HEK293 (cell line): ENCODE measurements around the gene STRN4.

Experiments used
- CTCF ChIA-PET: fragments of 350-600 bp; formaldehyde crosslinking; extraction: SDS; loops from one replicate; lab custom pipeline; 2021; ENCODE audit warnings: antibody characterized with exemption; lab: Yijun Ruan, JAX
- POLR2A ChIA-PET: fragments of 300-600 bp; formaldehyde crosslinking; extraction: SDS; loops from one replicate; lab custom pipeline; 2020; ENCODE audit warnings: antibody characterized with exemption, inconsistent platforms; lab: Yijun Ruan, JAX
- H3K27ac ChIP-seq: fragments of 200-500 bp; sonication (Bioruptor generic); 2 replicates; pipeline ENCODE4 v1.5.1; 2014; ENCODE audit warnings: low read depth, low read length, control low read depth, inconsistent platforms; ENCODE audit errors: extremely low read depth
- H3K36me3 ChIP-seq, 2 experiments: fragments of 200-500 bp in 1 of 2; sonication (Bioruptor generic) in 1 of 2; 1 replicate in 1 of 2; 2 replicates in 1 of 2; pipeline ENCODE4 v1.5.1; 2014 to 2017; ENCODE audit warnings: inconsistent platforms in 2 of 2, low read length in 2 of 2; ENCODE audit not compliant: control insufficient read depth in 2 of 2, insufficient read depth in 1 of 2
- H3K4me1 ChIP-seq: fragments of 200-500 bp; sonication (Bioruptor generic); 2 replicates; pipeline ENCODE4 v1.5.1; 2014; ENCODE audit warnings: mild to moderate bottlenecking, low read length, inconsistent platforms; ENCODE audit not compliant: control insufficient read depth, insufficient read depth
- H3K4me3 ChIP-seq: 2 replicates; pipeline ENCODE4 v1.5.1; 2011; ENCODE audit warnings: low read depth, mild to moderate bottlenecking, control low read depth, low read length, moderate library complexity
- H3K9me3 ChIP-seq: fragments of 200-500 bp; sonication (Bioruptor generic); 2 replicates; pipeline ENCODE4 v1.5.1; 2014; ENCODE audit warnings: low read depth, low read length, inconsistent platforms; ENCODE audit not compliant: control insufficient read depth, insufficient read depth
- EGR2 ChIP-seq: fragments of 450-650 bp; formaldehyde crosslinking; IDR thresholded peaks from 2 replicates; pipeline ENCODE4 v1.5.1; 2016; ENCODE audit warnings: low read depth, missing biosample characterization, missing genetic modification characterization
- GLIS1 ChIP-seq: fragments of 450-650 bp; formaldehyde crosslinking; IDR thresholded peaks from 2 replicates; pipeline ENCODE4 v1.5.1; 2016; ENCODE audit warnings: missing biosample characterization, missing genetic modification characterization
- KLF1 ChIP-seq: fragments of 450-650 bp; formaldehyde crosslinking; IDR thresholded peaks from 2 replicates; pipeline ENCODE4 v1.5.1; 2016; ENCODE audit warnings: missing biosample characterization, missing genetic modification characterization
- KLF9 ChIP-seq: fragments of 450-650 bp; formaldehyde crosslinking; IDR thresholded peaks from 2 replicates; pipeline ENCODE4 v1.5.1; 2016; ENCODE audit warnings: missing biosample characterization, missing genetic modification characterization, low read depth
- MEIS1 ChIP-seq: sonication (generic); formaldehyde crosslinking; IDR thresholded peaks from 2 replicates; pipeline ENCODE4 v1.8.1; 2022; ENCODE audit warnings: missing genetic modification reagents, mild to moderate bottlenecking, borderline replicate concordance
- OVOL3 ChIP-seq: fragments of 450-650 bp; formaldehyde crosslinking; IDR thresholded peaks from 2 replicates; pipeline ENCODE4 v1.5.1; 2016; ENCODE audit warnings: missing biosample characterization, missing genetic modification characterization
- PRDM1 ChIP-seq: fragments of 450-650 bp; formaldehyde crosslinking; IDR thresholded peaks from 2 replicates; pipeline ENCODE4; 2016; ENCODE audit warnings: missing biosample characterization, missing genetic modification characterization
- ZBTB17 ChIP-seq: fragments of 450-650 bp; formaldehyde crosslinking; IDR thresholded peaks from 2 replicates; pipeline ENCODE4 v1.5.1; 2016; ENCODE audit warnings: missing biosample characterization, missing genetic modification characterization
- ZBTB21 ChIP-seq: fragments of 450-650 bp; formaldehyde crosslinking; IDR thresholded peaks from 2 replicates; pipeline ENCODE4 v1.5.1; 2017; ENCODE audit warnings: missing biosample characterization, missing genetic modification characterization
- ZFHX2 ChIP-seq: fragments of 450-650 bp; formaldehyde crosslinking; conservative IDR thresholded peaks from 2 replicates; pipeline ENCODE4 v1.5.1; 2016; ENCODE audit warnings: missing biosample characterization, missing genetic modification characterization
- ZFP3 ChIP-seq: fragments of 450-650 bp; formaldehyde crosslinking; IDR thresholded peaks from 2 replicates; pipeline ENCODE4 v1.5.1; 2016; ENCODE audit warnings: low read depth, missing biosample characterization, missing genetic modification characterization
- ZNF10 ChIP-seq: fragments of 450-650 bp; formaldehyde crosslinking; IDR thresholded peaks from 2 replicates; pipeline ENCODE4 v1.5.1; 2017; ENCODE audit warnings: missing biosample characterization, missing genetic modification characterization
- ZNF121 ChIP-seq: fragments of 450-650 bp; formaldehyde crosslinking; IDR thresholded peaks from 2 replicates; pipeline ENCODE4 v1.5.1; 2016; ENCODE audit warnings: missing biosample characterization, missing genetic modification characterization
- ZNF132 ChIP-seq: fragments of 450-650 bp; formaldehyde crosslinking; IDR thresholded peaks from 2 replicates; pipeline ENCODE4 v1.5.1; 2017; ENCODE audit warnings: missing biosample characterization, missing genetic modification characterization, borderline replicate concordance
- ZNF37A ChIP-seq: fragments of 450-650 bp; IDR thresholded peaks from 2 replicates; pipeline ENCODE4 v1.5.1; 2018; ENCODE audit warnings: missing biosample characterization, missing genetic modification characterization
- ZNF391 ChIP-seq: fragments of 450-650 bp; formaldehyde crosslinking; IDR thresholded peaks from 2 replicates; pipeline ENCODE4 v1.5.1; 2016; ENCODE audit warnings: low read depth, missing biosample characterization, missing genetic modification characterization, borderline replicate concordance
- ZNF423 ChIP-seq: fragments of 450-650 bp; formaldehyde crosslinking; IDR thresholded peaks from 2 replicates; pipeline ENCODE4 v1.5.1; 2016; ENCODE audit warnings: missing biosample characterization, missing genetic modification characterization
- ZNF521 ChIP-seq: fragments of 450-650 bp; formaldehyde crosslinking; IDR thresholded peaks from 2 replicates; pipeline ENCODE4 v1.5.1; 2017; ENCODE audit warnings: missing biosample characterization, mild to moderate bottlenecking, missing genetic modification characterization
- ZNF560 ChIP-seq: fragments of 450-650 bp; formaldehyde crosslinking; IDR thresholded peaks from 2 replicates; pipeline ENCODE4 v1.5.1; 2017; ENCODE audit warnings: missing biosample characterization, missing genetic modification characterization, borderline replicate concordance
- ZNF701 ChIP-seq: fragments of 450-650 bp; formaldehyde crosslinking; IDR thresholded peaks from 2 replicates; pipeline ENCODE4 v1.5.1; 2016; ENCODE audit warnings: missing biosample characterization, missing genetic modification characterization
- TF ChIP-seq, protein P1 (sequence below): fragments of 450-650 bp; formaldehyde crosslinking; IDR thresholded peaks from 2 replicates; pipeline ENCODE4 v1.5.1; 2016; ENCODE audit warnings: missing biosample characterization, missing genetic modification characterization
- TF ChIP-seq, protein P2 (sequence below): fragments of 450-650 bp; formaldehyde crosslinking; IDR thresholded peaks from 2 replicates; pipeline ENCODE4 v1.5.1; 2016; ENCODE audit warnings: missing biosample characterization, missing genetic modification characterization
- TF ChIP-seq, protein P3 (sequence below): fragments of 450-650 bp; formaldehyde crosslinking; IDR thresholded peaks from 2 replicates; pipeline ENCODE4 v1.5.1; 2016; ENCODE audit warnings: missing biosample characterization, missing genetic modification characterization

STRN4 gene

DNA sequence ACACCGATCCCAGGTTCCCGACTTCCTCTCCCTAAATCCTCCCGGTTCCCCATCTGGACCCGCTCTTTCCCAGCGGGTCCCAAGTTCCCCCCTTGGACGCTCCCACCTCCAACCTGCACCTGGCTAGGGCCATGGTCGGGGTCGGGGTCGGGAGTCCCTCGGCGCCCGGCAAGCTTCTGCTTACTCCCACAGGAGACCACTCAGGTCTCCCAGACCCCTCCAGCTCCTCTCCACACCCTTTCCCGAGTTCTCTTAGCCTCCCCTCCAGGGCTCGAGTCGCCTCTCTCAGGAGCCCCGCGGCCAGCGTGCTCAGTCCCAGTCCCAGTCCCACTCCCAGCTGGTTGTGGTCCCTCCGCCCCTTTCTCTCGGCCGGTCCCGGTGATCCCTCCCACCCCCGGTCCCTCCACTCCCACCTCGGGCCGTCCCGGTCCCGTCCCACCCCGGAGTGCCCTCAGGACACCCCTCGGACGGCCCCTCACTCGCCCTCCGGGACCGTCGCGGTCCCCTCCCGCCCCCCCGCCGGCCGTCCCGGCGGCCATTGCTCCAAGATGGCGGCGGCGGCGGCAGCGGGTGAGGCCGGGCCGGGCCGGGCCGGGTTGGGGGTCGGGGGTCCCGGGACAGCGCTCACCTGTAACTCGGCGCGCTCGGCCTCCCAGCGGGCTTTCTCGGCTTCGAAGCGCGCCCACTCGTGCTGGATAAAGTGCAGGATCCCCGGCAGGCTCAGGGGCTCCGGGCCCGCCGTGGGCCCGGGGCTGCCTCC lies 549 bp downstream of the STRN4 start, which contains the start of gene FKRP (continued):
- TF ChIP-seq, protein P1, sequence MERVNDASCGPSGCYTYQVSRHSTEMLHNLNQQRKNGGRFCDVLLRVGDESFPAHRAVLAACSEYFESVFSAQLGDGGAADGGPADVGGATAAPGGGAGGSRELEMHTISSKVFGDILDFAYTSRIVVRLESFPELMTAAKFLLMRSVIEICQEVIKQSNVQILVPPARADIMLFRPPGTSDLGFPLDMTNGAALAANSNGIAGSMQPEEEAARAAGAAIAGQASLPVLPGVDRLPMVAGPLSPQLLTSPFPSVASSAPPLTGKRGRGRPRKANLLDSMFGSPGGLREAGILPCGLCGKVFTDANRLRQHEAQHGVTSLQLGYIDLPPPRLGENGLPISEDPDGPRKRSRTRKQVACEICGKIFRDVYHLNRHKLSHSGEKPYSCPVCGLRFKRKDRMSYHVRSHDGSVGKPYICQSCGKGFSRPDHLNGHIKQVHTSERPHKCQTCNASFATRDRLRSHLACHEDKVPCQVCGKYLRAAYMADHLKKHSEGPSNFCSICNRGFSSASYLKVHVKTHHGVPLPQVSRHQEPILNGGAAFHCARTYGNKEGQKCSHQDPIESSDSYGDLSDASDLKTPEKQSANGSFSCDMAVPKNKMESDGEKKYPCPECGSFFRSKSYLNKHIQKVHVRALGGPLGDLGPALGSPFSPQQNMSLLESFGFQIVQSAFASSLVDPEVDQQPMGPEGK: peak; percentile 81
- TF ChIP-seq ZNF560 (tag by site-specific recombination): no peak
- TF ChIP-seq ZNF132 (tag by site-specific recombination): no peak
- no peak for TF ChIP-seq ZNF391 (tag by site-specific recombination)
- no peak for TF ChIP-seq ZNF121 (tag by site-specific recombination)
- peak; percentile 100 for TF ChIP-seq ZNF701 (tag by site-specific recombination)
- no peak for TF ChIP-seq ZNF37A (tag by site-specific recombination)
- TF ChIP-seq MEIS1 (CRISPR knock-in tag): no peak
- 0 out of 2 replicates have a peak, but pooled peaks have one; percentile 7 for TF ChIP-seq GLIS1 (tag by site-specific recombination)
- TF ChIP-seq ZBTB17 (tag by site-specific recombination): no peak
- TF ChIP-seq ZNF423 (tag by site-specific recombination): no peak
- TF ChIP-seq ZNF10: no peak
- no peak for TF ChIP-seq KLF1
- peak; percentile 55; the same call in 1 of the 2 replicates for TF ChIP-seq KLF9 (tag by site-specific recombination)

DNA sequence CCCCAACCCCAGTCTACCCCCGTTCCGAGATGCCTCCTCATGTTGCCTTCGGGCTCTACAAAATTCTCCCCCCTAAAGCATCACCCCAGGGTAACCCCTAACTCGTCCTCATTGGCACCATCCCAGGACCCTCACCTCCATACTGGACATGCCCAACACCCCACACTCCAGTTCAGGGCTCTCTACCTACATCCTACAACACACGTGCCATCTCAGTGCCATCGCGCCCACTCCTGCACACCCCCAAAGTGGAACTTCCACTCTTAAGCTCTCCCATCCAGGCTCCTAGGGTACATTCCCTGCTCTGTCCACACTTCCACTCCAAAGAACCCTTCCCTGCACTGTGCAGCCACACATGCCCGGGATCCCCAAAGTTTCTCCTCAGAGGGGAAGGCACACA lies 1.2 kb downstream of the STRN4 start:
- peaks cover 6% of the 10 kb centered on the region for H3K4me1 ChIP-seq
- TF ChIP-seq ZFP3 (tag by site-specific recombination) (no peak), ZFHX2 (tag by site-specific recombination) (peak; percentile 51; the same call in 1 of the 2 replicates), EGR2 (tag by site-specific recombination) (peak; percentile 45; the same call in 1 of the 2 replicates)
- peak overlapping the region; percentile 70 for H3K4me3 ChIP-seq
- H3K36me3 ChIP-seq: peaks cover 22 to 37% of the 10 kb centered on the region in 2 experiments; a peak in 2 of 3 replicates
- CTCF ChIA-PET: interaction anchor here (0.5 to 2.4 kb wide), 12 partner anchors 8 to 174 kb away, joined by 3 to 11 read pairs (median 4); no protein-coding TSS in a partner anchor
- no peaks in the 10 kb centered on the region for H3K9me3 ChIP-seq
- H3K27ac ChIP-seq: peak overlapping the region; percentile 99
- POLR2A ChIA-PET: interaction anchor here (0.6 to 2.2 kb wide), 6 partner anchors 9 to 375 kb away, joined by 3 to 6 read pairs (median 4); partner anchors contain the start of genes AP2S1, CALM3 and SLC1A5

DNA sequence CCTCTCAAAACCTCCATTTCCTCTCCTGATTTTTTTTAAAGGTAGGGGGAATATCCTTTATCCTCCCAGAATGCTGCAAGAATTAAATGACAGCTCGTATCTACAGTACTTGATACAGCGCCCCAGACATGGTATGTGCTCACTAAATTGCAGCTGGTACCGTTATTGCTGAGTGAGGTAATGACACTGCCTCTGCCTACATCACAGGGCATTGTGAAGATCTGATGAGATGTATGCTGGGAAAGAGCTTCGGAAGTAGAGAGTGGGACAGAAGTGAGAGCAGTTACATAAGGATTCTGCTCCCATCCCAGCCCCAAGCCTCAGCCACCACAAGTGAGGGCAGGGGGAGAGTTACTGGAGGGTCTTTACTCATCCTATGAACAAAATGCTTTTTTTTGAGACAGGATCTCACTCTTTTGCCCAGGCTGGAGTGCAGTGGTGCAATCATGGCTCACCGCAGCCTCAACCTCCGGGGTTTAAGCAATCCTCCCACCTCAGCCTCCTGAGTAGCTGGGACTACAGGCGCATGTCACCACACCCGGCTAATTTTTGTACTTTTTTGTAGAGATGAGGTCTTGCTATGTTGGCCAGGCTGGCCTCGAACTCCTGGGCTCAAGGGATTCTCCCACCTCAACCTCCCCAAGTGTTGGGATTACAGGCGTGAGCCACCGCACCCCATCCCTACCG lies 2.1 kb downstream of the STRN4 start:
- CTCF ChIA-PET: interaction anchor here (0.5 to 2.4 kb wide), 9 partner anchors 9 to 126 kb away, joined by 3 to 11 read pairs (median 5); no protein-coding TSS in a partner anchor
- H3K27ac ChIP-seq: no peak overlapping the region
- POLR2A ChIA-PET: interaction anchor here (0.6 to 2.2 kb wide), 3 partner anchors 8 to 107 kb away, joined by 3 to 6 read pairs (median 5); partner anchors contain the start of genes AP2S1 and SLC1A5
- no peak overlapping the region; the same call in 1 of the 2 replicates for H3K4me3 ChIP-seq
- peaks cover 6% of the 10 kb centered on the region for H3K4me1 ChIP-seq
- no peaks in the 10 kb centered on the region for H3K9me3 ChIP-seq
- peaks cover 15 to 39% of the 10 kb centered on the region in 2 experiments; a peak in 2 of 3 replicates for H3K36me3 ChIP-seq
- TF ChIP-seq ZNF423 (tag by site-specific recombination) (no peak), ZNF521 (tag by site-specific recombination) (no peak), ZFP3 (tag by site-specific recombination) (no peak), ZBTB21 (peak; percentile 77), OVOL3 (tag by site-specific recombination) (0 out of 2 replicates have a peak, but pooled peaks have one; percentile 35), PRDM1 (tag by site-specific recombination) (peak; percentile 83), ZNF121 (tag by site-specific recombination) (peak; percentile 95)
- TF ChIP-seq, protein P2, sequence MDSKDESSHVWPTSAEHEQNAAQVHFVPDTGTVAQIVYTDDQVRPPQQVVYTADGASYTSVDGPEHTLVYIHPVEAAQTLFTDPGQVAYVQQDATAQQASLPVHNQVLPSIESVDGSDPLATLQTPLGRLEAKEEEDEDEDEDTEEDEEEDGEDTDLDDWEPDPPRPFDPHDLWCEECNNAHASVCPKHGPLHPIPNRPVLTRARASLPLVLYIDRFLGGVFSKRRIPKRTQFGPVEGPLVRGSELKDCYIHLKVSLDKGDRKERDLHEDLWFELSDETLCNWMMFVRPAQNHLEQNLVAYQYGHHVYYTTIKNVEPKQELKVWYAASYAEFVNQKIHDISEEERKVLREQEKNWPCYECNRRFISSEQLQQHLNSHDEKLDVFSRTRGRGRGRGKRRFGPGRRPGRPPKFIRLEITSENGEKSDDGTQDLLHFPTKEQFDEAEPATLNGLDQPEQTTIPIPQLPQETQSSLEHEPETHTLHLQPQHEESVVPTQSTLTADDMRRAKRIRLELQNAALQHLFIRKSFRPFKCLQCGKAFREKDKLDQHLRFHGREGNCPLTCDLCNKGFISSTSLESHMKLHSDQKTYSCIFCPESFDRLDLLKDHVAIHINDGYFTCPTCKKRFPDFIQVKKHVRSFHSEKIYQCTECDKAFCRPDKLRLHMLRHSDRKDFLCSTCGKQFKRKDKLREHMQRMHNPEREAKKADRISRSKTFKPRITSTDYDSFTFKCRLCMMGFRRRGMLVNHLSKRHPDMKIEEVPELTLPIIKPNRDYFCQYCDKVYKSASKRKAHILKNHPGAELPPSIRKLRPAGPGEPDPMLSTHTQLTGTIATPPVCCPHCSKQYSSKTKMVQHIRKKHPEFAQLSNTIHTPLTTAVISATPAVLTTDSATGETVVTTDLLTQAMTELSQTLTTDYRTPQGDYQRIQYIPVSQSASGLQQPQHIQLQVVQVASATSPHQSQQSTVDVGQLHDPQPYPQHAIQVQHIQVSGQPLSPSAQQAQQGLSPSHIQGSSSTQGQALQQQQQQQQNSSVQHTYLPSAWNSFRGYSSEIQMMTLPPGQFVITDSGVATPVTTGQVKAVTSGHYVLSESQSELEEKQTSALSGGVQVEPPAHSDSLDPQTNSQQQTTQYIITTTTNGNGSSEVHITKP: peak; percentile 66
- TF ChIP-seq, protein P3, sequence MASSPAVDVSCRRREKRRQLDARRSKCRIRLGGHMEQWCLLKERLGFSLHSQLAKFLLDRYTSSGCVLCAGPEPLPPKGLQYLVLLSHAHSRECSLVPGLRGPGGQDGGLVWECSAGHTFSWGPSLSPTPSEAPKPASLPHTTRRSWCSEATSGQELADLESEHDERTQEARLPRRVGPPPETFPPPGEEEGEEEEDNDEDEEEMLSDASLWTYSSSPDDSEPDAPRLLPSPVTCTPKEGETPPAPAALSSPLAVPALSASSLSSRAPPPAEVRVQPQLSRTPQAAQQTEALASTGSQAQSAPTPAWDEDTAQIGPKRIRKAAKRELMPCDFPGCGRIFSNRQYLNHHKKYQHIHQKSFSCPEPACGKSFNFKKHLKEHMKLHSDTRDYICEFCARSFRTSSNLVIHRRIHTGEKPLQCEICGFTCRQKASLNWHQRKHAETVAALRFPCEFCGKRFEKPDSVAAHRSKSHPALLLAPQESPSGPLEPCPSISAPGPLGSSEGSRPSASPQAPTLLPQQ: peak; percentile 27; the same call in 1 of the 2 replicates
